ENCODE measurements around the gene SLC10A1.
"Not testable (repeated sequence)": the region's sequence is repeated elsewhere in the genome, so short reads cannot be mapped to it uniquely, and the experiment has no call there.

SLC10A1 gene

DNA sequence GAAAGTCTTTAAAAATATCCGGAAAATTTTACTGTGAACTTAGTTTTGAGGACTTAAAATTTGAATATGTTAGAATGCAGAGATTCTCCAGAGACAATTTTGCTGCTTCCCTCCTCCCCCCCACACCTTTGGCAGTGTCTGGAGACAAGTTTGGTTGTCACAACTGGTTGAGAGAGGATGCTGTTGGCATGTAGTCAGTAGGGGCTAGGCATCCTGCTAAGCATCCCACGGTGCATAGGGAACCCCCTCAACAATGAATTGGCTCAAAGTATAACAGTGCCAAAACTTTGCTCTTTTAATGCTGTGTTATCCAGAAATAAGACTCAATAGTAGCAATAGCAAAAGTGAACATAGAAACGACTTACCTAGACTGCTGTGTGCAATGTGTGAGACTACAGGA lies 26.5 kb downstream of the SLC10A1 start:
- no peak for DNase-seq (ENCODE audit: low read depth in 2 of 2)

GRCh38 chr14:69769623-69770022 lies 27.4 kb downstream of the SLC10A1 start:
- DNase-seq (ENCODE audit: low read depth in 2 of 2), result no peak

DNA sequence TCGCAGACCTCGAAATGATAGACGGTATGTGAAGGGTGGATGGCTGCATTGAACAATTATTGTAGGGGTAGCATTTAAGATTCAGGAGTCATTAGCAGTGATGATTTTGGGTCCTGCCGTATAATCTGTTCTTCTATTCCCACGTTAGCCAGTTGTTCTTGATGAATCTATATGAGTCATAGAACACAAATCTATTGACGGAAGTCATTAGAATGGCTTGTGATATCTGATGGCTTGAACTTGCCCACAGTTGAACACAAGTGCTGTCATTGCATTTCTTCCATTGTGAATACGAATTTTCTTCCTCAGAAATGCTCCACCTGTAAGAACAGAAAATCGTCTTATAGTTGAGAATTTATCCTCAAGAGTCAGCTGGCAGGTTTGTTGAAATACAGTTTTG lies 28.2 kb downstream of the SLC10A1 start:
- no peak for DNase-seq (ENCODE audit: low read depth in 2 of 2)

DNA sequence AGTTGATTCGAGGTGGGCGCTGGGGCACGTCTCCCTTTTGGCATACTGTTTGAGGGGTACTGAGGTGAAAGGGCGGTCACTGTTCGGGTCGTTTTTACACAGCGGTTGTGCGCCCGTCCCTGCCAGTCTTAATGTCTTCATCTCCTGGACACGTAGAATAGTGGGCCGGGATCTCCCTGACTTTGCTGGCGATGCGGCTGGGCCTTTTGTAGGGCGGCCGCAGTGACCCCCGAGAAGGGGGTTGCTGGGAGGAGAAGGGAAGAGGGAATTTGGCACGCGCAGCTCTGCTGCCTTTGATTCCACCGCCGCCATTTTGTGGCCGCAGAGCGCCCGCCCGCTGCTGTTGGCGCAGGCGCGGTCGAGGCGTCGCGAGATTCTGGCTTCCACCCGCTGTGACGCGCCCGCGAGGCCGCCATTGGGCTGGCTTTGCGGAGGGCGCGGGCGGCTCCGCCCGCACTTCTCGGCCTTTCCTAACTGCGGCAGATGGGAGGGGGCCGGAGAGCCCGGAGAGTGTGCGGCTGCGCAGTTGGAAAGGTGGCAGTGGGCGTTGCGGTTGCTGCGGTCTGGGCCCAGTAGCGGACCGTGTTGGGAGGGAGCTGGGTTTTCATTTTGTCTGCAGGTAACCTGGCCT lies 29.6 kb downstream of the SLC10A1 start:
- peak; percentile 73 to 79 for DNase-seq (ENCODE audit: low read depth in 2 of 2)

GRCh38 chr14:69766984-69767368 lies 30.1 kb downstream of the SLC10A1 start, which contains the start of gene SRSF5:
TSS of gene SRSF5 (plus strand) at chr14:69767142. CDS start at chr14:69768157, 1,015 bp downstream.
- peak; percentile 88 to 94 for DNase-seq (ENCODE audit: low read depth in 2 of 2)

DNA sequence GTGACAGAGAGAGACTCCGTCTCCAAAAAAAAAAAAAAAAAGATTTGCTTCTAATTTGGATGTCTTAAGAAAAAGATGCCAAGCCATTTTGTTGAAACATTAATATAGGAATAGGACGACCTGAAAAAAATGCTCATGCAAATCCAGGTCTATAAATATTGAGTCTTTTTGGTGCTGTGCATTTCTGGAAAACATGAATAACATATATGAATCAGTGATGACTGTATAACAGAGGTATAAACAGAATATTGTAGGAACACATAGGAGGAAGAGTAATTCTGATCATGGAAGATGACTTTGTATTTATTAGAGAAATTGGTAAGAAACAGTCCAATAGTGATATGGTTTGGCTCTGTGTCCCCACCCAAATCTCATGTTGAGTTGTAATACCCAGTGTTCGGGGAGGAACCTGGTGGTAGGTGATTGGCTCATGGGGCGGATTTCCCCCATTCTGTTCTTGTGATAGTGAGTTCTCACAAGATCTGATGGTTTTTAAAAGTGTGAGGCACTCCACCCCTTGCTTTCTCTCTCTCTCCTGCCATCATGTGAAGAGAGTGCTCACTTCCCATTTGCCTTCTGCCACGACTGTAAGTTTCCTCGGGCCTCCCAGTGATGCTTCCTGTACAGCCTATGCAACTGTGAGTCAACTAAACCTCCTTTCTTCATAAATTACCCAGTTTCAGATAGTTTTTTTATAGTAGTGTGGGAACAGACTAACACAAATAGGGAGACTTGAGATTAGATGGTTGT lies 33.1 kb downstream of the SLC10A1 start:
- DNase-seq (ENCODE audit: low read depth in 2 of 2), result no peak

GRCh38 chr14:69760810-69761209 lies 36.2 kb downstream of the SLC10A1 start:
- DNase-seq (ENCODE audit: low read depth in 2 of 2), result no peak

DNA sequence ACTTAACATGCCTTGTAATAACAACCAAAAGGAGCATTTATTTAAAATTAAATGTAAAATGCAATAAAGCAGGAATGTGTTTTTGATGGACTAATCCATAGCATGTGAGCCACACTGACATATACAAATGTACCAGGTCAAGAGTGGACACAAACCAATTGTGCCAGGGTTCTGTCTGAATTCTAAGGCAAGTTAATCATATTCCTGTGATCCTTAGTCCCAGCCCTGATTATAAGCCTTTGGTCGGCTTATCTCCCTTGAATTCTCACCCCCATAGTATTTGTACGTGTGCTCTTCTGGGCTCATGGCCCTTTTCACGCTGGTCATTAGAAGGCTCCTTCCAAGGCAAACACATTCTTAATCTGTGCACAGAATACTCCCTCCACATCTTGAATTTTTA lies 40.7 kb downstream of the SLC10A1 start:
- DNase-seq (ENCODE audit: low read depth in 2 of 2), result no peak

- no peak for DNase-seq (ENCODE audit: low read depth in 2 of 2)
Measured at GRCh38 chr14:69755784-69756183, 41.3 kb downstream of the SLC10A1 start.

GRCh38 chr14:69755296-69755695 lies 41.7 kb downstream of the SLC10A1 start:
- no peak for DNase-seq (ENCODE audit: low read depth in 2 of 2)

DNA sequence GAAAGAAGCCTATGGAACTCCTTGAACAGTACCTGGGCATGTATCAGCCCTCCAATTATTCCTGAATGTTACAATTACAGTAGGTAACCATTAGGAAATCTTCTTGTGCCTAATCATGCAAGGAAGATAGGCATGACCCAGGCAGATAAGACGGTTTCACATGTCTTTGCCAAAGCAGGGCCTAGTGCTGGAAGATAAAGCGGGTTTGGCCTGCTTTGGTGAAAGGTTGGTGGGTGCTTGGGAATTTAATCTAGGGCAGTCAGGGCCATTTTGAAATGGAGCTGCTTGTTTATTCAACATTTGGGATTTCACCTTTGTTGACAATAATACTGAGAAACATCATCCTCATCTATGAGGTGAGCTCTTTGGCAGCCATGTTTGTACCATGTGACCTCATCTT lies 42.6 kb downstream of the SLC10A1 start:
- no peak for DNase-seq (ENCODE audit: low read depth in 2 of 2)

DNA sequence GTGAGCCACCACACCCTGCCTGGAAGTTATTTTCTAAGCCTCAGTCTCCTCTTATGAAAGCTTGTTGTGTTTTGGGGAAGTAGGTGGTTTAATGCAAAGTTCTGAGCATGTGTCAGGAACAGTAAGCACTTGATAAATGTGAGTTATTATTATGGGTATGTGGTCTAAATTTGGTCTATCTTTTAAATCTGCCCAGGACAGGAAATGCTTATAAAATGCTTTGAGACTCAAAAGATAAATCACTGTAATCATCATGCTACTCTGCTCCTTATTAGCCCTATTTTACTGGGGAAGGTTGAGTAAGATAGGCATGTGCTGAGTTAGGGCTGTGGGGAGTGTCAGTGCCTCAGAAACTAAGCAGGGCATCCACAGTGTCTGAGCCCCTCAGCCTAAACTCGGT lies 43.2 kb downstream of the SLC10A1 start:
- DNase-seq (ENCODE audit: low read depth in 2 of 2), result no peak

- no peak for DNase-seq (ENCODE audit: low read depth in 2 of 2)
Measured at GRCh38 chr14:69752773-69753172, 44.3 kb downstream of the SLC10A1 start.

- no peak for DNase-seq (ENCODE audit: low read depth in 2 of 2)
Measured at GRCh38 chr14:69750495-69750894, 46.5 kb downstream of the SLC10A1 start.

DNA sequence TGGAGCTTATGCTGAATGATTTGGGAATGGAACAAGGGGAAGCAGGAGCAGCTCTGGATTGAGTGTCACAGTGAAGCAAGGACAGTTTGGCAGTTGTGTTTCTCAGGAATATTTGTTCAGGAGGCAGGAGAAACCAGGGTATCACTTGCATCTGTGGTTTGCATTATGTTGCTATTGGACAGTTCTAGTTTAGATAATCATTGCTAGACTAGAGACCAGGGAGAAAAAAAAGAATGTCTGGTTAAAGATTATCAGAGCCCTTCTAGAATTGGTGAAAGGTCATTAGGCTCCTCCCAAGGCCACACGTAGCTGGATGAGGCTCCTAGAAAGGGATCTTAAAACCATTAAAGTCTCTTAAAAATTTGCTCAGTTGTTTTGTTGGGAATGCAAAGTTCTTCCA lies 47.1 kb downstream of the SLC10A1 start:
- DNase-seq (ENCODE audit: low read depth in 2 of 2), result no peak

GRCh38 chr14:69741055-69741454 lies 56.0 kb downstream of the SLC10A1 start:
- DNase-seq (ENCODE audit: low read depth in 2 of 2), result no peak

DNA sequence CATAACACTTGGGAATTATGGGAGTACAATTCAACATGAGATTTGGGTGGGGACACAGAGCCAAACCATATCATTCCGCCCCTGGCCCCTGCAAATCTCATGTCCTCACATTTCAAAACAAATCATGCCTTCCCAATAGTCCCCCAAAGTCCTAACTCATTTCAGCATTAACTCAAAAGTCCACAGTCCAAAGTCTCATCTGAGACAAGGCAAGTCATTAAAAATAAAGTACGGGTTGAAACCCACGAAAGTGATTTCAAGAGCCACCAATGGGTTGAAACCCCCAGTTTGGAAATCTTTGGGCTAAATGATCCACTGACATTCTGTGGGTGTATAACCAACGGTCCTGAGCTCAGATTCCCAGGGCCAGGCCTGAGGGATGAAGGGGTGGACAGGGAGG lies 60.6 kb downstream of the SLC10A1 start:
- DNase-seq (ENCODE audit: low read depth in 2 of 2), result not testable (repeated sequence)

- DNase-seq (ENCODE audit: low read depth in 2 of 2), result not testable (repeated sequence)
Measured at GRCh38 chr14:69731919-69732598, 65.0 kb downstream of the SLC10A1 start.

DNA sequence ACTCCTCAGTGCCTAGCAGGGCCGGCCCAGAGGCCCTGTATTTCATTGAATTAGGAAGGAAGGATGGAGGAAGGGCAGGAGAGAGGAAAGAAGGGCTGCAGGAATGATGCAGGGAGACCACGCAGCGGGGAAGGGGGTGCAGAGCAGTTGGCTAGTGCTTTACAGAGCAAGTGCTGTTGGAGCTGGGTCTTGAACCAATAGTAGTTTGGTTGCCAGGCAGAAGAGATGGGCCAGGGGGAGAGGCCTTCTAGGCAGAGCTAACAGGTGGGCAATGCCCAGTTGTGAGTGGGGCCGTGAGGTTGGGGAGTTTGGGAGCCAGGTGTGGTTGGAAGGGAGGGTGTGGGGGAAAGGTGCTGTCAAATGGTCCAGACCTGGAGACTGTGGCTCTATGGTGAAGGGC lies 69.2 kb downstream of the SLC10A1 start:
- no peak for DNase-seq (ENCODE audit: low read depth in 2 of 2)

- peak; percentile 67 to 74 for DNase-seq (ENCODE audit: low read depth in 2 of 2)
Measured at GRCh38 chr14:69726761-69727511, 70.1 kb downstream of the SLC10A1 start.

Data from stimulated activated CD8-positive, alpha-beta memory T cell treated with anti-CD3 and anti-CD28 coated beads, Interleukin-7, amount 100 ng/mL, for 1 hour (primary cell).